ENCODE measurements around the gene ZNF462. TPM values are rescaled to one million over a fixed set of nuclear protein-coding genes. Genes with fewer than 3 reads are reported as not detected.

The ZNF462 gene
- total RNA-seq, 1 donor from 2014 or later, result 0.18 TPM

DNA sequence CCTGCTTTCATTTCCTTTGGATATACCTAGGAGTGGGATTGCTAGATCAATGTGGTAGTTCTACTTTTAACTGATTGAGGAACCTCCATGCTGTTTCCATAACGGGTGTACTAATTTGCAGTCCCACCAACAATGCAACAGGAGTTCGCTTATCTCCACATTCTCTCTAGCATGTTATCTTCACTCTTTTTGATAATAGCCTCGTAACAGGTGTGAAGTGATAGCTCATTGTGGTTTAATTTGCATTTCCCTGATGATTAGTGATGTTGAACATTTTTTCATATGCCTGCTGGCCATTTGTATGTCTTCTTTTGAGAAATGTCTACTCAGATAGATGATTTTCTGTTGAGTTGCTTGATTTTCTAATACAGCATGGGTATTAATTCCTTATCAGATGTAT lies 142.2 kb downstream of the ZNF462 start:
- intact Hi-C loops (cut with micrococcal nuclease), result no loop called here

DNA sequence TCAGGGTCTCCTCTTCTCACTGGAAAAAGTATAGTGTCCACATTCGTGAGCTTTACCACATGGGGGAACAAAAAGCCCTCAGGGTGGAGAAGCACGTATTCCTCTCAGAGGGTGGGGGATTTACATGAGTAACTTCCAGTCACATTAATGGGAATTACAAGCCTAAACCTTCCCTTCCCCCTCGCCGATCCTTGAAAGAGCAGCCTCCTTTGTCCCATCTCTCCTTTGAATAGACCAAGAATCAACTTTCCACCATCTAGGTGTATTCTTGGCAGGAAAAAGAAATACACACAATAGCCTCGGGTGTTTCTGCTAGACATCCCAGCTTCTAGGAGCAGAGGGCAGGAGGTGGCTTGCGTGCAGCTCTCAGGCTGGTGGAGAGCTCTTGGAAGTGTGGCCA lies 144.4 kb downstream of the ZNF462 start:
- intact Hi-C loops (cut with micrococcal nuclease), result no loop called here

DNA sequence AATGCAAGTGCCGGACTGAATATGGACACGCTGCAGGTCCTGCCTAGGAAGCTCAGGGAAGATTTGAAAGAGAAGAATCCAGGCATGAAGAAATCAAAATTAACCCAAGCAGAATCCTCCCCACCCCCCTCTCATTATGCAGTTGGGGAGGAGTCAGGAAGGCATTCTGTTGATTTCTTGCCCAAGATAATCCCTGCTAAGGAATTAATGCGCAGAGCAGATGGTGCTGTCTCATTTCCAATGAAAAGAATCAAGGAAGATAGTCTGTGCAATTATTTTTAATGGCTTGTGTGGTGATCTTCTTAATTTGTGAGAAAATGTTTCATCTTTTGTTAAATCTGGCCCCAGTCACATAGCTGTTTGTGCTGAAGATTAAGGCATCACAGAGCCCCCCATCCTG lies 145.0 kb downstream of the ZNF462 start:
- intact Hi-C loops (cut with micrococcal nuclease), result no loop called here

DNA sequence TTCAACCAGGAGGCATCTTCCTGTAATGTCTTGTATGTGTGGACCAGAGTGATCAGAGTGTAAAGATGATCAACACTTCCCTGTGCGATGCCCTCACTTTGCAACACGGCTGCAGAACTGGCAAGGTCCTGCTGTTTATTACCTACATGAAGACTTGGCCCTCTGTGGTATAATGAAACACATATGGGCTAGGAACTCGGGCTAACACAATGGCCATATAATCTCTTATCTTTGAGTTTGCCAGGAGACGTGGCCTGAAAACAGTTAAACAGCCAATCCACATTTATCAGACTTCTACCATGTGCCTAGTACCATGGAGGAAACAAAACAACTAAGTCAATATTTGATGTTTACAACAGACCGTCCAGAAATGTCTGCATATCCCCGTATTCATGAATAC lies 145.5 kb downstream of the ZNF462 start:
- intact Hi-C loops (cut with micrococcal nuclease), result no loop called here

DNA sequence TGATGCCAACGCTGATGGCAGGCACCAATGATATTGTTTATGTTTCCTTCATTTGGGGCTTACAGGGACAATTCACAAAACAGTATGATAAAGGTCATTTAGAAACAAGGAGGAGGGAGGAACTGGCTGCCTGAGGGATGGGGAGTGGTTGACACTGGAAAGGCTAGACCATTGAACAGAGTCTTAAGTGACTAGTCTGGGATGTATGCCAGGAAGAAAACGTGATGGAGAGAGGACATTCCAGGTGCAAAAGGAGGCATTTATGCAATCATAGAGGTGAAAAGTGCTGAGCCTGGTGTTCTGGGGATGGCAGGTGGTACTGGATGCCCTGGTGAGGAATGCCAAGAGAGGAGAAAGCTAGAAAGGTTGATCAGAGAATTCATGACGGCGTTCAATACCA lies 153.4 kb downstream of the ZNF462 start:
- intact Hi-C loops (cut with micrococcal nuclease), result no loop called here

DNA sequence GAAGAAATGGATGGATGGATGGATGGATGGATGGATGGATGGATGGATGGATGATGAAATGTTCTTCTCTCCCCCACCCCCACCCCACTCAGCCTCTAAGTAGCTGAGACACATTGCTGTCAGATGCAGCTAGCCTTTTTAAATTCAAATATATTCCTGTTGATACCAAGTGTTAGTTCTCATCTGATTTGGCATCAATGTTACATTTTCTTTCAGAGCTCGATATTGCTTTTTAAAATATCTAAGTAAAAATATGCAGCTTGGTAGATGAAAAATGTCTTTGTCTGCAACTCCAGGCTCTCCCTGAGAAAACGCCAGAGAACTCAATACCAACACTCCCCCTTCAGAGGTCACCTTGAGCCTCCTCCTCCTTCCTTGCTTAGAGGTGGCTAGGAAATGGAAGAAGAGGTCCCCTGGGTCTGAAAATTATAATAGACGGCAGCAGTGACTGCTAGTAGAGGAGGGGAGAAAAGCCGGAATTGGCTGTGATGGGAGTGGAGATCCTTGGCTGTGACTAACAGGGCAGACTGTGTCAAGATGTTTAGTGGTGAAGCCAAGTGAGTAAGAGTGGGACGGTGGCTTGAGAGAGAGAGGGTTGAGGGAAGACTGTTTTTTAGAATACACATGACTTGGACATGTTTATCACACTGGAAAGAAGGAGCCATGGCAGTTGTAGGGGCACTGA lies 156.0 kb downstream of the ZNF462 start:
- intact Hi-C loops (cut with micrococcal nuclease), result no loop called here

DNA sequence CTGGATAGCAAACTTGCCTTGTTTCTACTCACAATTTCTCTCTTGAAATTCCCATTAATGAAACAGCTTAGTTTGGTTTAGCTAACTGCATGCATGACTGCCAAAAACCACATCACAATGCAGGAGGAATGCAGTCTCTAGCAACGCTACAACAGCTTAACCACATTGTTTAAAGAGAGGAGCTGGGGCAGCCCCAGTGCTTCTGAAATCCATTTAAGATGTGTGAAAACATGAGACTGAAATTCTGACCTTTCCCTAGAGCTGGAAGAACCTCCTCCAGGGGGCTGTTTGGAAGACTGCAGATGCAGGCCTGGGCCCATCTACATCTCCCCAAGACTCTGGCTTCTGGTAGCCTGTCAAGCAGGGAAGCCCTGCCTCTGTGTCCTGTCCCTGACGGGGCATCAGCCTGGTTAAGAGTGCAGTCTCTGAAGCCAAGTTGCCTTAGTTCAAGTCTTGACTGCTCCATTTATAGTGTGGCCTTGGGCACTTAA lies 157.1 kb downstream of the ZNF462 start:
- intact Hi-C loops (cut with micrococcal nuclease), result no loop called here

DNA sequence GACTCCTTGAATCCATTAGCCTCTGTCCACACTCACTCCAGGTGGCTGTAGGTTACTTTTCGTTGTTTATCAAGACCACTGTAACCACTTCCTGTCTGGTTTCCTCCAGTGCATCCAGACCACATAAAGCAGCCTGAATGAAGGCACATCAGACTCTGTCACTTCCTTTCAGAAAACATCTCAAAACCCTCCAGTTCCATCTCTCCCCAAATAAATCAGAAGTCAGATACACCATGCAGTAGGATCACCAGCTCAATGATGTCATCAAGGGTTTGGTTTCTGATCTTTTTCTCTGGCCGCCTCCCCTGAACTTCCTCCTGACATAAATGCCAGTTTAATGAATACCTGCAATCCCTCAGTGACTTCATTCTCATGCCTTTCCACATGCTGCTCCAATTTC lies 161.2 kb downstream of the ZNF462 start:
- intact Hi-C loops (cut with micrococcal nuclease), result no loop called here

DNA sequence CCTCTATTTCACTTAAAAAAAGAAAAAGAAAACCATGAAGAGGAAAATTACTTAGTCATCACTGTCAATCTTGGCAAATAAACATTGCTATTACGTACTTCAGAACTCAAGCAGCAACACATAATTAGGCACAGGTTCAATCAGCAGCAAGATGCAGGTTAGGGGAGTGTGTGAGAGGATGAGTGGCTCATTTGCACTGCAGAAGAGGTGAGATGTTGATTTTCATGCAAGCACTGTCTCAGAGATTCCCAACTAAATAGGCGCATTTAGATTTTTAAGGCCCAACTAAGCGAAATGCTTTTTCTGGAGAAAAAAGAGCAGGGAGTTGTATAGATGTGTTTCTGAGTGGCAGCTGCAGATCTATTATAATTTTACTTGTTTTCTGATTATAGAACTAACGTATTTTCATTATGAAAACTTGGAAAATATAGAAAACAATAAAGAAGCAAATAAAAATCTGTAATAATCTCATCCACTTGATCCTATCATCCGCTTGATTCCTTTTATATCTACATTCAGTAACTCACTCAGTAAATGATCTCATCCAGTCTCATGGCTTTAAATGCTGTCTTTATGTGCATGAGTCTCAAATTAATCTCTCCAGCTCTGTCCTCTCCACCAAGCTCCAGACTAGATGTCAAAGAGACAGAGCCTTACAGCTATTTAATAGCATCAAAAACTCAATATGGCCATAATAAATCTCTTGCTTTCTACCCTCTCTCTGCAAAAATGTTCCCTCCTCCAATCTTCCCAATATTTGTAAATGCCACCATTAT lies 162.5 kb downstream of the ZNF462 start:
- intact Hi-C loops (cut with micrococcal nuclease), result no loop called here

DNA sequence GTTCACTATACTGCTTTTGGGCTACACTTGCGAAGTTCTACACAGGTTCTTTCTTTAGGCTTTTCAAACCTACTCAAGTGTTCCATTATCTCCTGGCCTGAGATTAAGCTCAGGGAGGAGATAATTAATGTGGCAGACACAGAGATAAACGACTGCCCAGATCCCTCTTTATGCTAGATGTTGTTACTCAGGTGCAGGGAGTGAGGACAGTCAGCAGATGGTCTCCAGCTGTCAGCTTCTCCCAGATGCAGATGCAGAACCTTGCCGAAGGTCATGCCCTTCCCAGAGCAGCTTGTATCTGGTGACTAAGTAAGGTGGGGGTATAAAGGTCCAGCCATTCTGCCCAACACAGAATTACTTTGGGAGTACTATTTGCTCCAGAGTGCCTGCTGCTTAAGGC lies 166.2 kb downstream of the ZNF462 start:
- intact Hi-C loops (cut with micrococcal nuclease), result no loop called here

DNA sequence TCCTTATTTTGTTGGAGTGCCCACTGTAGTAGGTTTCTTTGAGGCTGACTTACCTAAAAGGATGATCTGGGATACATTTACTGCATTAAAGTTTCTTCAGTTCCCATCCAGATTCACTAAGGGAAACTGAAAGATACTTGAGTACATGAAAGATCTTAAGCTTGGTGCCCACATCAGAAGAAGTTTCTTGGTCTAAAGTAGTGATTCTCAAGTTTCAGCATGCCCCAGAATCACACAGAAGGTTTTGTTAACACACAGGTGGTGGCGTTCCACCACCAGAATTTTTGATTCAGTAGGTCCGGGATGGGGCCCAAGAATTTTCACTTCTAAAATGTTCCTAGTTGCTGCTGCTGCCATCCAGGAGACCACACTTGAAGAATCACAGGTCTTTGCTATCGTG lies 171.0 kb downstream of the ZNF462 start:
- intact Hi-C loops (cut with micrococcal nuclease), result no loop called here

DNA sequence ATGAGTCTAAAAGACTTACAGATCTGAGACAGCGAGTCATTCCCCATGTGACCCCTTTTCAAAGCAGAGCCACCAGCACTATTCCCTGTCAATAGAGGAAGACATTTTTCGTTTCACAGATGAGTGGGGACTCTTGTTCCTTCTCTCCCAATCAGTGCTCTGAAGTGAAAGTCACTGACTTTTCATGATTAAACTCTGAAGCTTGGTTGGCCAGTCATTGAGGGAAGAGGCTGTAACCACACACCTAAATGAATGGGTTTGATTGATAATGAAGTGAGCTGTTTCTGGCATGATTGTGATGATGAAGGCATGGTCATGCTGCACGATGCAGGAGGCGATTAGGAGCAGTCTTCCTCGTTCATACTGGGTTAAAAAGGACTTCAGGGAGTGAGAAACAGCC lies 171.9 kb downstream of the ZNF462 start:
- intact Hi-C loops (cut with micrococcal nuclease), result no loop called here

DNA sequence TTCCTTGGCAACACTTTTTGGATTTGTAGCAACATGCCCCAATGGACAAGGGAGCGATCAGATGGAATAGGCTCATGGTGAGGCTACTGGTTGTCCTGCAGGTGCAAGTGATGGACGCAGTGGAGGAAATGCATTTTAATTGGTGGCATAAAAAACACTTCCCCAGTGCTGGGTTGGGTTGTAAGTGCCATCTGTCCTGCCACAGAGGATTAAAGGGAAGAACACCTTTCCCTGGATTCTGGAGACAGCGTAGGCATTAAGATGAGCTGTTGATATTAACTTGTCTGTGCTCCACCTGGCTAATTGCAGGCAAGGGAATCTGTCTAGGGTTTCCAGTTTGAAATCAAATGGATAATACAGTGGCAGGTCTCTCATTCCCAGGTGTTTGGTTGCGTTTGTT lies 173.4 kb downstream of the ZNF462 start:
- intact Hi-C loops (cut with micrococcal nuclease), result no loop called here

DNA sequence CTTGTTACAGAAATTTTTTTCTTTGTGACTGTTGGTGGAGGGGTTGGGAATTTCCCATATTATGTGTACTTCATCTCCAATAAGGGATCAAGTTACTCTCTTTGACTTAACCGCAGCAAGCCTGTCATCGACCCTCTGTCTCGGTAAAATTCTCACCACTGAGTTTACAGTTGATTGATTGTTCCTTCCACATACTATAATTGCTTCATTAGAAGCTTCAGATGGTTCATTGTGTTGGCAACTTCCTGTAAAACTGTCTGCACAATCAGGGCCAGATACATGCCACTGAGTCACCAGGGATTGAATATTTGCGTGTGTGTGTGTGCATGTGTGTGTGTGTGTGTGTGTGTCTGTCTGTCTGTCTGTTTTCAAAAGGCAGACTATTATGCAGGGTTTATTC lies 176.6 kb downstream of the ZNF462 start:
- intact Hi-C loops (cut with micrococcal nuclease), result no loop called here

DNA sequence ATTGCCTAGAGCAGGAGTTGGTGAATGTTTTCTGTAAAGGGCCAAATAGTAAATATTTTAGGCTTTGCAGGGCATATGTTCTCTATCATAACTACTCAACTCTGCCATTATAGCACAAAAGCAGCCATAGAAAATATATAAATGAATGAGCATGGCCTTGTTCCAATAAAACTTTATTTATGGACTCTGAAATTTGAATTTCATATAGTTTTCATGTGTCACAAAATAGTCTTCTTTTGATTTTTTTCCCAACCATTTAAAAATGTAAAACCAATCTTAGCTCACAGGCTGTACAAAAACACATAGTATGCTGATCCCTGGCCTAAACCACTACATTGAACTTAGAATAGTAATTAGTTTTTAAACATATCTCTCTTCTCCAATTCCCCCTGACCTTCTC lies 179.6 kb downstream of the ZNF462 start:
- intact Hi-C loops (cut with micrococcal nuclease), result no loop called here

DNA sequence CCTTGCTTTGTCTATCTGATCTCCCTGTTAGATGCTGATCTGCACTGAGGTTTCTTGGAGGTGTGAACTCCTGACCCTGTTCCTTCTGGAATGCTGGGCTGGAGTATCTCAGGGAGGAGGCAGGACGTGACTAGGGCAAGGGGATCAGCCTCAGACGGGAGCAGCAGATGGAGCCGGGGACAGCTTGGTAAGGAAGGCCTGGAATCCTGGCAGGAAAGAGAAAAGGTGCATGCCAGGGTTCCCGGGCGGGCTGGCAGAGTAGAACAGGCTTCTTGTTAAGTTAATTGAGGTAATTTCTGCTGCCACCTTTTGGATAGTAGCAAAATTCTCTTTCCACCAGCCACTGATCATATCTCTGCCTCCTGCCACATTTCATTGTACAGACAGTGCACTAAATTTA lies 180.9 kb downstream of the ZNF462 start:
- intact Hi-C loops (cut with micrococcal nuclease), result no loop called here

DNA sequence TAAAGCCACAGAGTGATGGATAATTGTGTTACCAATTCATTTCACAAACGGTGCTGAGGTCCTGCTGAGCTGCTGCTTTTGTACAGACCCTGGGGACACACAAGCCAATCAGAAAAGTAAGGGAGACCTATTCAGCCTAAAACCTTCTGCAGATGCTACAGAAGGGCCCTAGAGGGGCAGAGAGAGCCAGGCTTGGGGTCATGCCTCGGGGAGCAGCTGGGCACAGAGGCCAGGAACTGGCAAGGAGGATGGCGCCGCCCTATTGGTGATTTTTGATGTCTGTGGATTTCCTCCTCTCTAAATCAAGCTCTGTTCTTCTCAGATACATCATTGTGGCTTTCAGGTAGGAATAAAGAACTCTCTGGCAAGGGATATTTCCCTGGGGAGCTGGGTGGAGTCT lies 181.9 kb downstream of the ZNF462 start:
- intact Hi-C loops (cut with micrococcal nuclease), result no loop called here

DNA sequence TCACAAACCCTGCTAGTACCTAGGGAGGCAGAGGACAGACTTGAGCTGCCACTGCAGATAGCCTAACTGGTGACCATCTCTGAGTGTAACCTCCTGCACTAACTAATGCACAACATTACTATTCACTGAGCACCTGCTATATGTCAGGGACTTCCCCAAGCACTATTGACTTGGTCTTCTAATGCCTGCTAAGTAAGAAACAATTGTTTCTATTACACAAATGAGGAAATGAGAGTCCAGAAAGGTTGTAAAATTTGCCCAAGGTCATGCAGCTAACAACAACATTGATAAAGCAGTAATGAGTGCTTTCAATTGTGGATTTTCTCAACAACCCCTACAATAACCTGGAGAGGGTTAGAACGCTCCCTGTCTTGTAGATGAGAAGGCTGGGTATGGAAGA lies 183.7 kb downstream of the ZNF462 start:
- intact Hi-C loops (cut with micrococcal nuclease), result no loop called here

DNA sequence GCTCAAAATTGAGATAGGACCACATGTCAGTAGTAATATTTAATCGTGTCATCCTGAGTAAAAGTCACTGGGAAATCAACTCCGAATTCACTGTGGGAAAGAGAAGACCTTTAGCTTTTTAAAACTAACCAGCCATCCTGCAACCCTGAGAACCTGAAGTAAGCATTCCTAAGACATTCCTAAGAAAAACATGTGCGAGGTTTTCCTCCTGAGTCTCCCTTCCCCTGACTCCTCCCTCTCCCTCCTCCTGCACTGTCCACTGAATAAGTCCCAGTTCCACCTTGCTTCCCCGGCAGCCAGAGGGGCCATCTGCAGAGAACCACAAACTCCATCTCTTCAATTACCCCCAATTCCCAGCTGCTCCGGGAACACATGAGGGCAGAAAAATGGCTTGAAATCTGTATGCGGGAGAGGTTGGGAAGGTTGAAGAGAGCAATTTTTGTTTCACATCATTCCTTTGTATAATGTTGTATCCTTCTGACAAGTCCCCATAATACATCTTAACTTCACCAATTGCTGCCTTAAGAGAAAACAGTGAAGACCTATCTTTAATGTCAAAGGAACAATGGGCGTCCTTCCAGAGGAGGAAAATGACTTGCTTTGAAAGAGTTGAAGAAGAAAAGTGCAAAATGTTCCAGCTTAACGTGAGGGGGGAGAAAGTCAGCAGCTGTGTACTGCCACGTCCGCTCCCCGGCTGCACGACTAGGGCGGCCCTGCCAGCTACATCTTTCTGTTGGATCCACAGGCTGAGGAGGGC lies 186.3 kb downstream of the ZNF462 start:
- intact Hi-C loops (cut with micrococcal nuclease), result no loop called here

DNA sequence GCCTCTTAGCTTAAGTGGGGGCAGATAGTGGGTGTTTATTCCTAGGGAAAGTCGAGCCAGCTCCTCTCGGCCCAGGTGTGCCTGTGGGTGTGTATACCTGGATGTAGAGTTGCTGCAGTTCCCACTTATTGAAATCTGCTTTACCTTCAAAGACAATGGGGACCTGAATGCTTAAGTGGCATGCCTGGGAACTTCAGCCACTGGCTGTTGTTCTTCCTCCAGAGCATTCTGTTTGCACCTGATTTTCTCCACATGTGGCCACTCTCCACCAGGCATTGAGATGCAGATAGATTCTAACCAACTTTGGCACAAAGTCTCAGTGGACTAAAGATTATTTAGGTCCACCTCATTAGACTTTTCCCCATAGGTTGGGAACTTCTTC lies 186.8 kb downstream of the ZNF462 start:
- intact Hi-C loops (cut with micrococcal nuclease), result no loop called here

DNA sequence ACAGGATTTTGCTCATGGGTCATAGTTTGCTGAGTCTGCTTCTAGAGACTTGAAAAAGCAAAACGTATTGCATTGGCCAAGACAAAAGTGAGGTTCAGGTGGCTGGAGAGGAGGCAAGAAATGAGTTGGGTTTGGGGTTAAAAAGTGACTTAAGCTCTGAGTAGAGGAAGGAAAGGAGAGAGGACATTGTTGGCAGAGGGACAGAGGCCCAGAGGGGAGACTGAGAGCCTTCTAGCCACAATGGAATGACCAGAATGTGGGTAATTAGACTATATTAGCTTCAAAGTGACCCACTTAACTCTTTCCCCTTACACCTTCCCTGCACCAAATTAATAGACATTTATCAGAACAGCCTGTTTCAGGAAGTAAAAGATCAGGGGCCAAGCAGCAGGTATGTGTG lies 188.4 kb downstream of the ZNF462 start:
- intact Hi-C loops (cut with micrococcal nuclease), result no loop called here

DNA sequence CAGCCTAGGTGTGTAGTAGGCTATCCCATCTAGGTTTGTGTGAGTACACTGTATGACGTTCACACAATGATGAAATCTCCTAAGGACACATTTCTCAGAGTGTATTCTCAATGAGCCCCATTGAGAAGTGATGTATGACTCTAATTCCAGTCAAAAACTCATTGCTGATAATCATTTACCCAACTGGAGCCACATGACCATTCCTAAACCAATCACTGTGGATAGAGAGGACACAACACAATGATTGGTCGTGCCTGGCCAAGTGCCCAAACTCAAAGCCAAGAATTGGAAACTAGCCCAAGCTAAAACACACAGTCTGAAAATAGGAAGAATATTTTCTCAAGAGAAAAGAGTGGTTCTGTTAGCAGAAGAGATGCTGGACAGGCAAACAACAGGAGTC lies 191.2 kb downstream of the ZNF462 start:
- intact Hi-C loops (cut with micrococcal nuclease), result no loop called here
